IMR-90 (cell line): ENCODE results near the gene STRA8. TPM values are rescaled to one million over a fixed set of nuclear protein-coding genes. Genes with fewer than 3 reads are reported as not detected.

Source experiments
- ATAC-seq: fragments of 200-7000 bp; cut with Tn5 transposase; 2 replicates; pipeline ENCODE4 v1.9.1; 2020; ENCODE audit warnings: low read depth, mild to moderate bottlenecking, moderate library complexity
- BruUV-seq: library from RNA; stranded (reverse); fragments of 400-500 nt; replicated peaks from 2 replicates; lab custom pipeline; 2021; lab: Mats Ljungman, UMichigan
- CTCF ChIA-PET: fragments of 300-600 bp; formaldehyde crosslinking; extraction: SDS; loops from one replicate; lab custom pipeline; 2021; ENCODE audit warnings: antibody characterized with exemption; lab: Yijun Ruan, JAX
- POLR2A ChIA-PET: fragments of 300-600 bp; sonication (Branson Sonifier 250); formaldehyde crosslinking; loops from one replicate; lab custom pipeline; 2022; ENCODE audit warnings: antibody characterized with exemption; ENCODE audit not compliant: unreplicated experiment; lab: Charles Lee
- DNase-seq: peaks from one replicate; pipeline ENCODE4 v3.0.0; 2013
- H2AFZ ChIP-seq: replicated peaks from 2 replicates; pipeline ENCODE3; 2013; ENCODE audit warnings: low read length, mild to moderate bottlenecking; ENCODE audit not compliant: poor library complexity
- H2AK5ac ChIP-seq: 2 replicates; pipeline ENCODE4 v1.6.1; 2013; ENCODE audit warnings: low read depth, low read length, inconsistent platforms
- H2AK9ac ChIP-seq: replicated peaks from 2 replicates; pipeline ENCODE3; 2013; ENCODE audit warnings: mild to moderate bottlenecking, low read depth, low read length, moderate library complexity; ENCODE audit not compliant: poor library complexity
- H2BK120ac ChIP-seq: 2 replicates; pipeline ENCODE4 v1.6.1; 2013; ENCODE audit warnings: low read depth, low read length, inconsistent platforms
- H2BK15ac ChIP-seq: 3 replicates; pipeline ENCODE4 v1.6.1; 2013; ENCODE audit warnings: low read depth, low read length, inconsistent platforms
- H2BK20ac ChIP-seq: 2 replicates; pipeline ENCODE4 v1.6.1; 2013; ENCODE audit warnings: low read depth, mild to moderate bottlenecking, inconsistent platforms, low read length, moderate library complexity
- H2BK5ac ChIP-seq: 2 replicates; pipeline ENCODE4 v1.6.1; 2013; ENCODE audit warnings: mild to moderate bottlenecking, low read depth, low read length, inconsistent platforms; ENCODE audit not compliant: poor library complexity, severe bottlenecking
- H3K14ac ChIP-seq: replicated peaks from 2 replicates; pipeline ENCODE4 v1.6.1; 2013; ENCODE audit warnings: low read depth, low read length, inconsistent platforms
- H3K18ac ChIP-seq: 2 replicates; pipeline ENCODE4 v1.6.1; 2013; ENCODE audit warnings: low read depth, low read length, control low read depth
- H3K23ac ChIP-seq: 2 replicates; pipeline ENCODE4 v1.6.1; 2013; ENCODE audit warnings: low read depth, low read length, inconsistent platforms
- H3K27ac ChIP-seq: 2 replicates; pipeline ENCODE4 v1.5.1; 2013; ENCODE audit warnings: mild to moderate bottlenecking, control low read depth, low read length; ENCODE audit not compliant: insufficient read depth
- H3K27me3 ChIP-seq: 2 replicates; pipeline ENCODE4 v1.6.1; 2013; ENCODE audit warnings: low read length; ENCODE audit not compliant: control insufficient read depth, insufficient read depth
- H3K36me3 ChIP-seq: 2 replicates; pipeline ENCODE4 v1.6.1; 2013; ENCODE audit warnings: low read length, mixed read lengths; ENCODE audit not compliant: control insufficient read depth, insufficient read depth
- H3K4ac ChIP-seq: 2 replicates; pipeline ENCODE4 v1.6.1; 2013; ENCODE audit warnings: low read depth, low read length, inconsistent platforms
- H3K4me1 ChIP-seq: 2 replicates; pipeline ENCODE4 v1.6.1; 2013; ENCODE audit warnings: low read length, mixed read lengths; ENCODE audit not compliant: control insufficient read depth, insufficient read depth
- H3K4me2 ChIP-seq: 2 replicates; pipeline ENCODE4 v1.6.1; 2013; ENCODE audit warnings: low read depth, mild to moderate bottlenecking, control low read depth, low read length, moderate library complexity
- H3K4me3 ChIP-seq: 2 replicates; pipeline ENCODE4 v1.5.1; 2013; ENCODE audit warnings: low read depth, mild to moderate bottlenecking, control low read depth, low read length, moderate library complexity; ENCODE audit not compliant: insufficient read depth
- H3K56ac ChIP-seq: 2 replicates; pipeline ENCODE4 v1.6.1; 2013; ENCODE audit warnings: low read length, inconsistent platforms; ENCODE audit not compliant: insufficient read depth; ENCODE audit errors: extremely low read depth
- H3K79me1 ChIP-seq, 2 experiments: 2 replicates each; pipeline ENCODE4 v1.6.1; 2013; ENCODE audit warnings: low read length in 2 of 2, inconsistent platforms in 1 of 2, low read depth in 1 of 2
- H3K9ac ChIP-seq: 2 replicates; pipeline ENCODE4 v1.6.1; 2013; ENCODE audit warnings: low read depth, low read length, control low read depth
- H3K9me1 ChIP-seq: 2 replicates; pipeline ENCODE4 v1.6.1; 2013; ENCODE audit warnings: low read length, inconsistent platforms; ENCODE audit not compliant: insufficient read depth
- H3K9me3 ChIP-seq: 2 replicates; pipeline ENCODE4 v1.6.1; 2013; ENCODE audit warnings: low read length; ENCODE audit not compliant: control insufficient read depth, insufficient read depth
- H4K20me1 ChIP-seq: 2 replicates; pipeline ENCODE4 v1.6.1; 2013; ENCODE audit warnings: low read length, inconsistent platforms; ENCODE audit not compliant: insufficient read depth
- H4K5ac ChIP-seq: 2 replicates; pipeline ENCODE4 v1.6.1; 2013; ENCODE audit warnings: mild to moderate bottlenecking, low read depth, low read length, control low read depth
- H4K8ac ChIP-seq, 2 experiments: 2 replicates each; pipeline ENCODE4 v1.6.1; 2013; ENCODE audit warnings: low read depth in 2 of 2, low read length in 2 of 2, control low read depth in 1 of 2, inconsistent platforms in 1 of 2
- H4K91ac ChIP-seq: 2 replicates; pipeline ENCODE4 v1.6.1; 2013; ENCODE audit warnings: low read depth, low read length, inconsistent platforms; ENCODE audit not compliant: insufficient read depth
- BHLHE40 ChIP-seq: fragments of 150-350 bp; IDR thresholded peaks from 2 replicates; pipeline ENCODE4 v1.6.1; 2016; ENCODE audit warnings: mild to moderate bottlenecking, low read depth, low read length
- CEBPB ChIP-seq: IDR thresholded peaks from 2 replicates; pipeline ENCODE4 v1.6.1; 2012; ENCODE audit warnings: low read depth, low read length, improper control_type of control experiment
- CHD1 ChIP-seq: IDR thresholded peaks from 2 replicates; pipeline ENCODE4 v1.6.1; 2012; ENCODE audit warnings: low read depth, low read length, improper control_type of control experiment
- MAZ ChIP-seq: IDR thresholded peaks from 2 replicates; pipeline ENCODE4 v1.6.1; 2012; ENCODE audit warnings: low read depth, mild to moderate bottlenecking, low read length, improper control_type of control experiment, moderate library complexity, borderline replicate concordance
- MXI1 ChIP-seq: IDR thresholded peaks from 2 replicates; pipeline ENCODE4 v1.6.1; 2012; ENCODE audit warnings: low read depth, mild to moderate bottlenecking, low read length, moderate library complexity, borderline replicate concordance
- NFE2L2 ChIP-seq: fragments of 150-350 bp; IDR thresholded peaks from 2 replicates; pipeline ENCODE4 v1.6.1; 2016; ENCODE audit warnings: low read depth, mild to moderate bottlenecking, low read length
- RAD21 ChIP-seq: IDR thresholded peaks from 2 replicates; pipeline ENCODE4 v1.6.1; 2012; ENCODE audit warnings: low read length, improper control_type of control experiment
- RCOR1 ChIP-seq: IDR thresholded peaks from 2 replicates; pipeline ENCODE4 v1.6.1; 2012; ENCODE audit warnings: mild to moderate bottlenecking, low read length, improper control_type of control experiment; ENCODE audit not compliant: insufficient replicate concordance
- RFX5 ChIP-seq: IDR thresholded peaks from 2 replicates; pipeline ENCODE4 v1.8.0; 2012; ENCODE audit warnings: low read depth, mild to moderate bottlenecking, low read length, moderate library complexity
- WGBS, 2 experiments: methylation state at CpG; one replicate each; pipeline versions ENCODE4 v1.1.5 to v1.1.7; 2013; ENCODE audit warnings: missing lambda C conversion rate in 2 of 2; ENCODE audit not compliant: insufficient read length in 1 of 2; ENCODE audit errors: extremely low coverage in 2 of 2; 5-methylcytosine and 5-hydroxymethylcytosine counted together
- dilution Hi-C: fragments of 300-500 bp; cut with HindIII; formaldehyde crosslinking; loops from one replicate; pipeline ENCODE4 v1.14.3; 2018; ENCODE audit warnings: low sequenced_read_pairs; ENCODE audit not compliant: unreplicated experiment
- in situ Hi-C: fragments of 300-500 bp; cut with MboI; formaldehyde crosslinking; loops from 3 replicates; pipeline ENCODE4 v1.14.3; 2019; ENCODE audit warnings: low sequenced_read_pairs, inconsistent platforms, mixed read lengths
- intact Hi-C: fragments of 100-400 bp; cut with micrococcal nuclease; formaldehyde crosslinking; loops from 2 replicates; pipeline ENCODE4 v1.10.0; 2022
- polyA plus RNA-seq, 3 experiments: library from polyadenylated mRNA; depleted of rRNA; stranded (reverse); fragments of >200 nt; gene quantifications; 2 replicates each; pipeline ENCODE4 v1.2.3, GENCODE V29; 2012; ENCODE audit warnings: low replicate concordance in 1 of 3
- total RNA-seq: library from RNA; depleted of rRNA; stranded (reverse); fragments of >200 nt; gene quantifications from 2 replicates; pipeline ENCODE4 v1.2.3, GENCODE V29; 2012
- TF ChIP-seq, protein P1 (sequence below): fragments of 150-350 bp; IDR thresholded peaks from 2 replicates; pipeline ENCODE4 v1.6.1; 2016; ENCODE audit warnings: low read depth, mild to moderate bottlenecking, low read length, moderate library complexity, borderline replicate concordance

The STRA8 gene
- total and polyA plus RNA-seq, 2 of the 4 experiments (the other 2 are of a cell fraction): not detected

DNA sequence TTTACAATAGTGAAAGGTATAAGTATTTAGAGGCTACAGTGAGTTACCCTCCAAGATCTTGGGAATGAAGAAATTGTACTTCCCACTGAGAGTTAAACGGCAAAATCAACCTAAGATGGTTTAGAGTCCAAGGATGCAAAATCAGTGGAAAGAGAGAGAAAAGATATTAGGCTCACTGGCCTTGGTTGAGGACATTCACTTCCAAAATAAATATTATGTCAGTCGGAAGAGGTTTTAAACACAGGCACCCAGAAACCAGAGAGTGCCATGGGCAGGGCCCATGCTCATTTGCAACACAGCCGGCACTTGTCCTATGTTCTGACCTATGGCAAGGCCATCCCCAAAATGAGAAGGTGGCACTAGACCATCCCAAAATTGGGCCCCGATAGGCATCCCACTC, 18.5 kb upstream of the STRA8 start:
- intact Hi-C loops (no loop called here), in situ Hi-C loops (no loop called here), dilution Hi-C loops (no loop called here)
- H3K14ac ChIP-seq: no peak overlapping the region
- ATAC-seq (no peak), DNase-seq (no peak)
- WGBS, 2 experiments: 100% methylated on average over 1 of the region's 4 CpGs; no CpG with 5 or more reads in 1 of the 2 experiments
- H3K9me3 ChIP-seq: no peaks in the 10 kb centered on the region
- no peak overlapping the region for H4K8ac ChIP-seq
- H3K9ac ChIP-seq: no peak overlapping the region
- no peak overlapping the region for H2AK5ac ChIP-seq
- H4K91ac ChIP-seq: no peak overlapping the region
- H3K4me2 ChIP-seq: no peak overlapping the region
- H3K36me3 ChIP-seq: no peaks in the 10 kb centered on the region
- no peak overlapping the region for H3K4ac ChIP-seq
- peaks cover 0 to 9% of the 10 kb centered on the region in 2 experiments; a peak in 2 of 4 replicates for H3K79me1 ChIP-seq
- no peak overlapping the region for H3K27ac ChIP-seq
- H2BK20ac ChIP-seq: no peak overlapping the region
- no peak overlapping the region for H3K56ac ChIP-seq
- CTCF ChIA-PET: no interaction called here
- POLR2A ChIA-PET: no interaction called here
- no peak overlapping the region for H2AFZ ChIP-seq
- no peak for TF ChIP-seq CEBPB
- TF ChIP-seq CHD1: no peak
- TF ChIP-seq, protein P1, sequence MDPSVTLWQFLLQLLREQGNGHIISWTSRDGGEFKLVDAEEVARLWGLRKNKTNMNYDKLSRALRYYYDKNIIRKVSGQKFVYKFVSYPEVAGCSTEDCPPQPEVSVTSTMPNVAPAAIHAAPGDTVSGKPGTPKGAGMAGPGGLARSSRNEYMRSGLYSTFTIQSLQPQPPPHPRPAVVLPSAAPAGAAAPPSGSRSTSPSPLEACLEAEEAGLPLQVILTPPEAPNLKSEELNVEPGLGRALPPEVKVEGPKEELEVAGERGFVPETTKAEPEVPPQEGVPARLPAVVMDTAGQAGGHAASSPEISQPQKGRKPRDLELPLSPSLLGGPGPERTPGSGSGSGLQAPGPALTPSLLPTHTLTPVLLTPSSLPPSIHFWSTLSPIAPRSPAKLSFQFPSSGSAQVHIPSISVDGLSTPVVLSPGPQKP: no peak
- TF ChIP-seq BHLHE40: no peak
- no peak for TF ChIP-seq RFX5
- no peak for TF ChIP-seq NFE2L2
- no peak for TF ChIP-seq MXI1
- no peak for TF ChIP-seq RCOR1
- TF ChIP-seq MAZ: no peak
- no peak for TF ChIP-seq RAD21
- peak overlapping the region; percentile 63 for H2AK9ac ChIP-seq
- H2BK15ac ChIP-seq: no peak overlapping the region
- no peak overlapping the region for H4K5ac ChIP-seq
- H3K27me3 ChIP-seq: peaks cover 14% of the 10 kb centered on the region
- no peaks in the 10 kb centered on the region for H3K9me1 ChIP-seq
- no peak overlapping the region for H2BK5ac ChIP-seq
- H4K20me1 ChIP-seq: no peaks in the 10 kb centered on the region
- no TSS peak for BruUV-seq
- no peak overlapping the region for H3K18ac ChIP-seq
- H3K4me3 ChIP-seq: no peak overlapping the region
- no peak overlapping the region for H2BK120ac ChIP-seq
- no peaks in the 10 kb centered on the region for H3K4me1 ChIP-seq
- H3K23ac ChIP-seq: no peak overlapping the region
